Measurements from ENCODE around the gene TMEM167A. TPM values are rescaled to one million over a fixed set of nuclear protein-coding genes. Genes with fewer than 3 reads are reported as not detected.

Gene TMEM167A
- polyA plus RNA-seq, 1 experiment, result 23.5 TPM

DNA sequence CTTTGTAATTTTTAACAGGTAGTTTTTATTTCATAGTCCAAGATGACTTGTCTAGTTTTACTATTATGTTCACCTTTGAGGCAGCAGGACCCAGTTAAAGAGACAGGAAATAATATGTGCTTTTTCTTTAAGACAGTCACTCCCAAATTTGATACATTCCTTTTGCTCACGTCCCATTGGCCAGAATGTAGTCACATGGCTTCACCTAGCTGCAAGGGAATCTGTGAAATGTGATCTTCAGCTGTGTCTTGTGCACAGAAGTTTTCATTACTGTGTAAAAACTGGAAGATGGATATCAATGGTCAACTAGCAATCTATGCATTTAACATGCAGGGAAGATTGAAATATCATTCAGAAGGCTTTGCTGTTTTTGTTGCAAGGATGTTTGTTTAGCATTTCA is 41.3 kb upstream of the TMEM167A start:
- Histone ChIP-seq H3K27me3 (ENCODE audit: control insufficient read depth, insufficient read depth, low read length) (no peaks in the 10 kb centered on the region), H3K4me3 (ENCODE audit: low read depth, low read length) (no peak overlapping the region), H3K36me3 (ENCODE audit: control insufficient read depth, insufficient read depth, low read length) (no peaks in the 10 kb centered on the region)
- TF ChIP-seq, protein P1, sequence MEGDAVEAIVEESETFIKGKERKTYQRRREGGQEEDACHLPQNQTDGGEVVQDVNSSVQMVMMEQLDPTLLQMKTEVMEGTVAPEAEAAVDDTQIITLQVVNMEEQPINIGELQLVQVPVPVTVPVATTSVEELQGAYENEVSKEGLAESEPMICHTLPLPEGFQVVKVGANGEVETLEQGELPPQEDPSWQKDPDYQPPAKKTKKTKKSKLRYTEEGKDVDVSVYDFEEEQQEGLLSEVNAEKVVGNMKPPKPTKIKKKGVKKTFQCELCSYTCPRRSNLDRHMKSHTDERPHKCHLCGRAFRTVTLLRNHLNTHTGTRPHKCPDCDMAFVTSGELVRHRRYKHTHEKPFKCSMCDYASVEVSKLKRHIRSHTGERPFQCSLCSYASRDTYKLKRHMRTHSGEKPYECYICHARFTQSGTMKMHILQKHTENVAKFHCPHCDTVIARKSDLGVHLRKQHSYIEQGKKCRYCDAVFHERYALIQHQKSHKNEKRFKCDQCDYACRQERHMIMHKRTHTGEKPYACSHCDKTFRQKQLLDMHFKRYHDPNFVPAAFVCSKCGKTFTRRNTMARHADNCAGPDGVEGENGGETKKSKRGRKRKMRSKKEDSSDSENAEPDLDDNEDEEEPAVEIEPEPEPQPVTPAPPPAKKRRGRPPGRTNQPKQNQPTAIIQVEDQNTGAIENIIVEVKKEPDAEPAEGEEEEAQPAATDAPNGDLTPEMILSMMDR (IDR thresholded peaks at IDR 0.05; ENCODE audit: insufficient read depth, low read depth, low read length), result no peak
- DNase-seq (ENCODE audit: low read depth), result no peak
- POLR2A ChIA-PET, result no interaction called here
- CTCF ChIA-PET, result no interaction called here

DNA sequence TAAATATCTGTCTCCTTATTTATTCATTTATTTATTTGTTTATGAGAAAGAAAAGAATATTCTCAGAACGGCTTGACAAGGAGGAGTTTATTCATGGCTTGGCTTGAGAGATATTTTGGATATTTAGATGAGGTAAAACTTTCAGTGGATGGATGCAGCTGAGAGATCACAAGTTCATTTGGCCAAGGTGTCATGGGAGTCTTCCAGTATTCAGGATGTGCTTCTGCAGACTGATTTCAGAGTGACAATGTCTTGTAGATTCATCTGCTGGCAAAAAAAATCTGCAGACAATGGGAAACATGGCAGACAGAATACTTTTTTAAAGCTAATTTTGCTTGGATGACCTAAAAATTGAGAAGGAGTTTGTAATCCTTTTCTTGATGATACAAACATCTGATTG is 38.6 kb upstream of the TMEM167A start:
- TF ChIP-seq, protein P1 (IDR thresholded peaks at IDR 0.05; ENCODE audit: insufficient read depth, low read depth, low read length), result no peak
- H3K4me3 ChIP-seq (ENCODE audit: low read depth, low read length), result no peak overlapping the region
- CTCF ChIA-PET, result no interaction called here
- no peaks in the 10 kb centered on the region for H3K36me3 ChIP-seq (ENCODE audit: control insufficient read depth, insufficient read depth, low read length)
- POLR2A ChIA-PET, result no interaction called here
- no peaks in the 10 kb centered on the region for H3K27me3 ChIP-seq (ENCODE audit: control insufficient read depth, insufficient read depth, low read length)
- DNase-seq (ENCODE audit: low read depth), result no peak

DNA sequence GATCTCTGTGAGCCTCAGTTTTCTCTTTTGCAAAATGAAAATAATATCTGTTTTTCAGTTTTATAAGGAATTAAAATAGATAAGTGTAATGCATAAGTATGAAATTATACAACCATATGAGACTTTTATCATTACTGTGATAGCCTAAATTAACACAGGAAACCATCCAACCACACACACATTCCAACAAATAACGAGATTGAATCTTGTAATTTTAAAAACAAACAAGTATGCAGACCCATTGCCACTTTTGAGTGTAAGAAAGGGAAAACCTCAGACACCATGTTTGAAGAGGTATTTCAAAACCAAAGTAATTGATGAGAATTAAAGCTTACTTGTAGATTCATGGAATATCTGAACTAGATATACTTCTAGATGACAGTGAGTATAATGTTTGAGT is 32.2 kb upstream of the TMEM167A start:
- H3K4me3 ChIP-seq (ENCODE audit: low read depth, low read length), result no peak overlapping the region
- no peaks in the 10 kb centered on the region for H3K36me3 ChIP-seq (ENCODE audit: control insufficient read depth, insufficient read depth, low read length)
- ChIA-PET POLR2A (no interaction called here), CTCF (interaction anchor here (1.0 kb wide), 1 partner anchor 13 kb away, joined by 3 read pairs; no protein-coding TSS in a partner anchor)
- H3K27me3 ChIP-seq (ENCODE audit: control insufficient read depth, insufficient read depth, low read length), result no peaks in the 10 kb centered on the region
- DNase-seq (ENCODE audit: low read depth), result no peak
- TF ChIP-seq, protein P1 (IDR thresholded peaks at IDR 0.05; ENCODE audit: insufficient read depth, low read depth, low read length), result no peak

DNA sequence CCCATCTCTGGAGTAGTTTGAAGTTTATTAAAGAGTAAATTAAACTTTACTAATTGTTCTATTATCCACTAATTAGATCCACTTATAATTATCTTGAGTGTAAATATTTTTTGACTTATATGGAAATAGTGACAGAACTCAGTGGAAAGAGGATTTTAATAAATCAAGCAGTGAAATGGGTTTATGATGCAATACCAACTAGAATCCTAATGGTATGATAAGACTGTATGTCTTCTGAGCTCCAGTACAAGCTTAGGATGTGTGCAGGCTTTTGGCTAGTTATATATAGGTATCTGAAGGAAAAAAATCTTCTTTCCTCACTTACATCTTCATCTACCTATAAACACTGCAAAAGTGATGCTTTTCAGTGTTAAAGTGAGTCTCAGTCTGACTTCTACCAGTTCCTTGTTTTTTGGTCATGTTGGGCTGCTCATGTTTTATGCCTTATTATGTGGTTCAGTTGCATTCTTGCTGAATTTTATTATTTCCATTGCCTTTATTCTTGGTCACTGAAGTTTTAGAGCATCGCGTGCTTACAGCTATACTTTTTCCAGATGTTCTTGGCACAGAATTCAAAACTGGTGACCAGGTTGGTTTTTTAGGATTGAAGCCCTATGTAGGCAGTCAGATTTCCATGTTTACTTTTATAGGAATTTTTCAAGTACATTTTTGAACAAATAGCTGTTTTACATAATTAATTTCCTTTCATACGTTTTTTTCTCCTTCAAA is 30.7 kb upstream of the TMEM167A start:
- ChIA-PET CTCF (no interaction called here), POLR2A (no interaction called here)
- DNase-seq (ENCODE audit: low read depth), result peak; percentile 27
- H3K27me3 ChIP-seq (ENCODE audit: control insufficient read depth, insufficient read depth, low read length), result no peaks in the 10 kb centered on the region
- H3K36me3 ChIP-seq (ENCODE audit: control insufficient read depth, insufficient read depth, low read length), result no peaks in the 10 kb centered on the region
- TF ChIP-seq, protein P1 (IDR thresholded peaks at IDR 0.05; ENCODE audit: insufficient read depth, low read depth, low read length), result no peak
- H3K4me3 ChIP-seq (ENCODE audit: low read depth, low read length), result no peak overlapping the region

DNA sequence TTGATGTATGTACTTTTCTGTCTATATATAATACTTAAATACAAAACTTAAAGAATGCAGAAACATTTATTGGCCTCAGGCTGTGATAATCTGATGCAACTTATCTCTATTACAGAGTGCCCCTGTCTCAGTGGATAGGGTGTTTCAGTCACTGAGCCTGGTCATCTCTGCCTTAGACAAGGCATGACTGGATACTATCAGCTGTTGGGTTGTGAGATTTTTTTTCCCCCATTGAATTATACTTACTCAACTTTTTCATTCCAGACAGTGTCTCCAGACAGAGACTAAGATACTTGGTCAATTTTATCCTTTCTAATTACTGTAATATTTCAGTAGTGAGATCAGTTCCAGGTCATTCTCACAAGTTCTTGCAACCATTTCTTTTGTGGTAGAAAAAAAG is 26.8 kb upstream of the TMEM167A start:
- Histone ChIP-seq H3K4me3 (ENCODE audit: low read depth, low read length) (no peak overlapping the region), H3K27me3 (ENCODE audit: control insufficient read depth, insufficient read depth, low read length) (no peaks in the 10 kb centered on the region), H3K36me3 (ENCODE audit: control insufficient read depth, insufficient read depth, low read length) (no peaks in the 10 kb centered on the region)
- POLR2A ChIA-PET, result no interaction called here
- CTCF ChIA-PET, result no interaction called here
- TF ChIP-seq, protein P1 (IDR thresholded peaks at IDR 0.05; ENCODE audit: insufficient read depth, low read depth, low read length), result no peak
- no peak for DNase-seq (ENCODE audit: low read depth)
